Lung (tissue), 12 donors: Measurements from ENCODE around the gene POLR2B. TPM values are rescaled to one million over a fixed set of nuclear protein-coding genes. Genes with fewer than 3 reads are reported as not detected.

ENCODE experiments used
- ATAC-seq: fragments of 200-7000 bp; cut with Tn5 transposase; one replicate; pipeline ENCODE4 v1.9.1; 2020; ENCODE audit warnings: moderate number of reproducible peaks; ENCODE audit not compliant: insufficient read depth, low FRiP score
- DNase-seq, 3 donors: peaks; one replicate each; pipeline ENCODE4 v3.0.0-alpha.2; 2013 to 2017
- H3K27ac ChIP-seq, 2 donors: one replicate each; pipeline ENCODE4 v1.5.1; 2013; ENCODE audit warnings: mild to moderate bottlenecking in 2 of 2, moderate library complexity in 2 of 2, control low read depth in 1 of 2, inconsistent platforms in 1 of 2, low read depth in 1 of 2, low read length in 1 of 2
- H3K27me3 ChIP-seq, 3 donors: one replicate each; pipeline ENCODE4 v1.5.1; 2013; ENCODE audit warnings: low read length in 2 of 3; ENCODE audit not compliant: control insufficient read depth in 3 of 3, insufficient read depth in 3 of 3
- H3K36me3 ChIP-seq, 4 donors: one replicate each; pipeline ENCODE4 v1.5.1; 2013; ENCODE audit warnings: low read length in 4 of 4, mild to moderate bottlenecking in 1 of 4, moderate library complexity in 1 of 4; ENCODE audit not compliant: control insufficient read depth in 4 of 4, insufficient read depth in 4 of 4
- H3K4me1 ChIP-seq, 5 donors: one replicate each; pipeline ENCODE4 v1.5.1; 2013; ENCODE audit warnings: low read length in 5 of 5, mild to moderate bottlenecking in 2 of 5, moderate library complexity in 1 of 5; ENCODE audit not compliant: control insufficient read depth in 5 of 5, insufficient read depth in 5 of 5
- H3K4me3 ChIP-seq: one replicate; pipeline ENCODE4 v1.5.1; 2013; ENCODE audit warnings: mild to moderate bottlenecking, control low read depth, moderate library complexity
- H3K9ac ChIP-seq, 2 donors: one replicate each; pipeline ENCODE4 v1.5.1; 2013; ENCODE audit warnings: low read length in 2 of 2, control low read depth in 1 of 2; ENCODE audit not compliant: insufficient read depth in 1 of 2
- H3K9me3 ChIP-seq, 4 donors: one replicate each; pipeline ENCODE4 v1.5.1; 2013; ENCODE audit warnings: low read length in 3 of 4, mild to moderate bottlenecking in 1 of 4, moderate library complexity in 1 of 4; ENCODE audit not compliant: control insufficient read depth in 4 of 4, insufficient read depth in 3 of 4
- CTCF ChIP-seq: IDR thresholded peaks from 2 replicates; pipeline ENCODE4 v1.5.1; 2012; ENCODE audit warnings: mild to moderate bottlenecking; ENCODE audit errors: control extremely low read depth, extremely low read depth
- WGBS, 2 donors: extraction: QIAGEN DNeasy Blood & Tissue Kit; methylation state at CpG; one replicate each; pipeline ENCODE4 v1.1.7; 2013; 5-methylcytosine and 5-hydroxymethylcytosine counted together
- polyA plus RNA-seq, 2 donors: library from polyadenylated mRNA; stranded (reverse); fragments of 200-250 nt; gene quantifications; one replicate each; pipeline ENCODE4 v1.2.1, GENCODE V29; 2013
- total RNA-seq, 2 donors: library from RNA; depleted of rRNA in 1 of 2; stranded (reverse); fragments of >200 nt in 1 of 2; gene quantifications; one replicate each; pipeline ENCODE4 v1.2.1, GENCODE V29; 2014 to 2021
- donor health status: control.
- donor health status: control.
- donor health status: Bipolar disorder and iron deficiency.
- donor health status: healthy.
- donor health status: DM: yes; HTN: yes; CAD: no.

The POLR2B gene
- total and polyA plus RNA-seq, 4 donors: 23.4 to 112 (median 52.8) TPM

DNA sequence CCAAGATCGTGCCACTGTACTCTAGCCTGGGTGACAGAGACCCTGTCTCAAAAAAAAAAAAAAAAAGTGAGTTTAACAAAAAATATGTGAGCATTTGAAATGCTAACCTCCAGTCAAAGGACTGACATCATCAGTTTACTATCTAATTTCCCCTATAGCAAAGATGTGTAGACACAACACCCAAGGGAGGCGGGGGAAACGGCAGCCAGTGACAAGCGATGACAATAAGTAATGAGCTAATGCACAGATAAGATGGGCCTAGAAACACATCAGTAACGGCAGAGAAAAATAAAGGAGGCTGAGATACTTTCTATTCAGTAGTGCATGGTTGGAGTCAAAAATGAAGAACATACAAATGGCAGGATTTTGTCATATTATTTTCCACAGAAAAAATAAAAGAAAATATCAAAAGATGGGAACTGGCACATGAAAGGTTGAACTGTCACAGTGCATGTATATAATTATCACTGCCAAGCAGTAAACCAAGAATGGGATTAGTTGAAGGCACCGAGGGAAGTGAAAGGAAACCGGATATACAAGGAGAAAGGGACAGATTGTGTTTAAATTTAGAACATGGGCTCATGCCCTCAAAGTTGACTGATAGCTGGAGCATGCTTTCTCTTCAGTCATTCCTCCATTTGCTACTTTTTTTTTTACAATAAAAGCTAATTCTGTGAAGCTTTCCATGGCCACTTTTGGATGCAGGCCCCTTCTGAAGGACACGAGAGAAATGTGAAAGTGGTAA lies 89.7 kb downstream of the POLR2B start:
- TF ChIP-seq CTCF: no peak

GRCh38 chr4:57070461-57070860 lies 91.8 kb downstream of the POLR2B start:
- no peak for DNase-seq
- no peak for ATAC-seq
- WGBS, 2 donors: 90 to 96% methylated on average over 2 of the region's 2 CpGs
- Histone ChIP-seq H3K9me3 (no peaks in the 10 kb centered on the region), H3K36me3 (no peaks in the 10 kb centered on the region), H3K27me3 (no peaks in the 10 kb centered on the region), H3K4me3 (no peak overlapping the region), H3K4me1 (peaks cover 4 to 20% (median 15%) of the 10 kb centered on the region in 5 donors), H3K9ac (no peak overlapping the region), H3K27ac (no peak overlapping the region)
- TF ChIP-seq CTCF: no peak

More for the DNA sequence above, 89.7 kb downstream of the POLR2B start:
- DNase-seq (no peak), ATAC-seq (no peak)
- WGBS, 2 donors: 69 to 74% methylated on average over 8 of the region's 8 CpGs
- Histone ChIP-seq H3K9me3 (no peaks in the 10 kb centered on the region), H3K4me1 (peaks cover 15 to 40% (median 21%) of the 10 kb centered on the region in 5 donors), H3K36me3 (no peaks in the 10 kb centered on the region), H3K4me3 (no peak overlapping the region), H3K27me3 (no peaks in the 10 kb centered on the region), H3K9ac (no peak overlapping the region), H3K27ac (peak overlapping the region in 1 of 2 donors; percentile 86)

DNA sequence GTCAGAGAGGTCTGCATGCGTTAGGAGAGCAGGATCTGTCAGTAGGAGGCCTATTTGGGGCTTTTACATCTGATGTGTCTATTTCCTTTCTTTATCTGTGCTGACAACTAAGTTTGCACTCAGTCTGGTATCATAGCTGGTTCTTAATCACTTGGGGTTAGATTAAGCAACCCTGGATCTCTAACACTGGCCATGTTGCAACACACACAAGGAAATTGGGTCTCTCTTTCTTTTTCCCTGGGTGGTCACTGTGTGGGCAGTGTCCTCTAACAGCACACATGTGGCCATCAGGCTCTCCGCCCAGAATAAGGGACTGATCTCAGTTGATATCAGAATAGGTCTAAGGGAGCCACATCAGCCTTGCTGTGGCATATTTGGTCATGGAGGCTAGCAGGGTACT lies 92.6 kb downstream of the POLR2B start:
- DNase-seq (peak; percentile 27 to 75 (median 61)), ATAC-seq (peak; percentile 48)

More for the DNA sequence above, 92.6 kb downstream of the POLR2B start:
- Histone ChIP-seq H3K27me3 (no peaks in the 10 kb centered on the region), H3K4me3 (no peak overlapping the region), H3K9me3 (no peaks in the 10 kb centered on the region), H3K9ac (no peak overlapping the region), H3K27ac (no peak overlapping the region), H3K36me3 (no peaks in the 10 kb centered on the region), H3K4me1 (peaks cover 4 to 22% (median 12%) of the 10 kb centered on the region in 5 donors)
- 42 to 48% methylated on average over 2 of the region's 2 CpGs for WGBS, 2 donors
- TF ChIP-seq CTCF: no peak
